Muscle of arm (tissue), 12 donors: Measurements from ENCODE around the gene PDXDC1. TPM values are rescaled to one million over a fixed set of nuclear protein-coding genes. Genes with fewer than 3 reads are reported as not detected.
"Not testable (repeated sequence)": the region's sequence is repeated elsewhere in the genome, so short reads cannot be mapped to it uniquely, and the experiment has no call there.

Experiments used
- DNase-seq: peaks from one replicate; pipeline ENCODE4 v3.0.0-alpha.2; 2013
- polyA plus RNA-seq, 12 donors: library from polyadenylated mRNA; unstranded; fragments of 120-200 nt; gene quantifications; one replicate each; pipeline ENCODE4 v1.2.1, GENCODE V29; 2013; ENCODE audit not compliant: insufficient read length in 12 of 12

PDXDC1 gene
- polyA plus RNA-seq, 12 donors: 32.9 to 76.6 (median 45.8) TPM; not detected in 1

DNA sequence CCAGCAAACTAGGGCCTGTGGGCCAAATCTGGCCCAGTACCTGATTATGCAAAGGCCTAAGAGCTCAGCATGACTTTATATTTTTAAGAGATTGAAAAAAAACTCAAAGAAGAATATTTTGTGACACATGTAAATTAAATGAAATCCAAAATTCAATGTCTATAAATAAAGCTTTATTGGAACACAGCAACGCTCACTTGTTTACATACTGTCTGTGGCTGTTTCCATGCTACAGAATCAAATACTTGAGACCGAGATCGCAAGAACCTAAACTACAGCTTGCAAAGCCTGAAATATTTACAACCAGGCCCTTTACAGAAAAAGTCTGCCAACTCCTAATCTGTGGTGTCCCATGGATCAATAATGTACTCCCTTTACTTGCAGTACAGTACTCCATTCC lies 5.0 kb upstream of the PDXDC1 start:
- DNase-seq: not testable (repeated sequence)

GRCh38 chr16:14971621-14972228 lies 3.1 kb upstream of the PDXDC1 start:
- not testable (repeated sequence) for DNase-seq

- DNase-seq: not testable (repeated sequence)
Measured at GRCh38 chr16:14973785-14974322, 972 bp upstream of the PDXDC1 start.

DNA sequence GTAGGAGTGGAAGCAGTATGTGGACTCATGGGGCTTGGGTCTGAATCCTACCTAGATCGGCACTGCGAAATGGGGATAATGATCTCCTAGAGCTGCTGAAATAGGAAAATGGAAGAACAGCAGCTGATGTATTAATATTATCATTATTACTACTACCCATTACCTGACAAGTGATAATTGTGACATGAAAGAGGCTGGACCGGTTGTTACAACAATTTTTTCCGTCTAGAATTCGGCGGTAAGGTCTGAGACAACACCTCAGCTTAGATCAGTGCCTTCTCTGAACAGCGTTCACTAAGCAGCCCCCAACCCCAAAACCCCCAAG lies 533 bp upstream of the PDXDC1 start:
- peak; percentile 33 for DNase-seq

DNA sequence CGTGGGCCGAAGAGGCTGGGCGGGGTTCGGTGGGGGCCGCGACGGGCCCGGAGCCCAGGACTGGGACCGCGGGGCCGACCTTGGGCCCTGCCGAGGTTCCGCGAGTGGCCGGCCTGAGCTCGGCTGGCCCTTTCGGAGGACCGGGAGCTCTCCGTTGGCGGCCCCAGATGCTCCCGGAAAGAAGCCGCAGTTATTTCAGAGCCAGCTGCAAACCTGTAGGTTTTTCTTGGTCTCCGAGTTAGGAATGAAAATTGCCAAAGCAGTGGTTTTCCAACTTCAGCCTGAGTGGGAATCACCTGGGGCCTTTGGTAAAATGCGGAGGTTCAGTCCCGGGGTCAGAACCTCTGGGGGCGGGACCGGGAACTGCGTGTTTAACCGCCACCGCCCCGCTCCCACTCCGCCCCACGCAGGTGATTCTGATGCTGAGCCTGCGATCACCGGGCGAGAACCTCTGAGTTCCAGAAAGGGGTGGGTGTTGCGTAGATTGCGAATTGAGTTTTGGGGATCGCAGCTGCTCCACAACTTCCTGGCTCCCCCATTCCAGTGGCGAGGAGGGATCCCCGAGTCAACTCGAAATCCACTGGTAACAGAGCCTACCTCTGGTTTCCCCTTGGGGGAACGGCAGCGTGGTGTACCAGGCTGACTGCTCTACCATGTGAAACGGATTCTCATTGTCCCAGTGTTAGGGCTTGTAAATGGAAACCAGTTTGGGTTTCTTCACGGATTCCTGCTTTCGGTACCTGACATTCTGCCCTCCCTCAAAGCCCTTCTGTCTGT lies 780 bp downstream of the PDXDC1 start:
- DNase-seq: peak; percentile 27

DNA sequence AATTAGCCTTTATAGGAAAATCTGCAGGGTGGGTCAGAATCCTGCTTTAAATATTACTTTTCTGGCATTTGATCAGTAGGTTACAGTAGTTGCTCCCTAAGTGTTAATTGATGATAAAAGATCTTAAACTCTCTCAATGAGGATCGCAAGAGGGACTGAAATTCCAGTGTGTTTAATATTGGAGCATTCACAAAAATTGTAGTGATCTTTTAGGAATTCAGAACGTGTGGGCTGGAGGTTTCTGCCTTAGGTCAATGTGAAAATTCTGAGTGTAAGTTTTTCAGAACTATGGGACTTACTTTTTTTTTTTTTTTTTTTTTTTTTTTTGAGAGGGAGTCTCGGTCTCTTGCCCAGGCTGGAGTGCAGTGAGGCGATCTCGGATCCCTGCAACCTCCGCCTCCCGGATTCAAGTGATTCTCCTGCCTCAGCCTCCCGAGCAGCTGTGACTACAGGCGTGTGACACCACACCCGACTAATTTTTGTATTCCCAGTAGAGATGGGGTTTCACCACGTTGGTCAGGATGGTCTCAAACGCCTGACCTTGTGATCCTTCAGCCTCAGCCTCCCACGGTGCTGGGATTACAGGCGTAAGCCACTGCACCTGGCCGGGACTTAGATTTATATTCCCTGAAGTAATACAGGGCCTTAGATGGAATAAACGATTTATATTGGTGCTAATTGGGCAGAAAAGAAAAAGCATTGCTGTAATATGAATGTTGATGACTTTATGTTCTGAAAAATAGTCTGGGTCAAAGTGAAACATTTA lies 2.3 kb downstream of the PDXDC1 start:
- not testable (repeated sequence) for DNase-seq

- DNase-seq: not testable (repeated sequence)
Measured at GRCh38 chr16:14978281-14978680, 3.5 kb downstream of the PDXDC1 start.

GRCh38 chr16:14978908-14979307 lies 4.1 kb downstream of the PDXDC1 start:
- DNase-seq: not testable (repeated sequence)

DNA sequence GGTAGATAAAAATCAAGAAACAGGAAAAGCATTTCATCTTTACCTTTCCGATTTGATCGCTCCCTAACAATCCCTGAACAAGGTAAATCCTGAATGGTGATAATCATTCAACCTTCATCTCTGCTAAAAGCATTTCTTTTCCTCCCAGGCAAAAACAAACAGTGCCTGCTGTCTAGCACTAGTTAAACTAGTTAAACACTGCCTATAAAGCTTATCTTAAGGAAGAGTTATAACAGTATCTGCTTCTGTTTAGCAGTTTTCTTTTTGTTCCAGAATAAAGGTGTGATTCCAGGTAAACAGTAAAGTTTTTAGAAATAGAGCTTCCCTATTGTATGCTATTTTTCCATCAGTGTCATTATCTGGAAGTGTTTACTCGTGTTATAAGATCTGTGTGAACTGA lies 6.4 kb downstream of the PDXDC1 start:
- not testable (repeated sequence) for DNase-seq

DNA sequence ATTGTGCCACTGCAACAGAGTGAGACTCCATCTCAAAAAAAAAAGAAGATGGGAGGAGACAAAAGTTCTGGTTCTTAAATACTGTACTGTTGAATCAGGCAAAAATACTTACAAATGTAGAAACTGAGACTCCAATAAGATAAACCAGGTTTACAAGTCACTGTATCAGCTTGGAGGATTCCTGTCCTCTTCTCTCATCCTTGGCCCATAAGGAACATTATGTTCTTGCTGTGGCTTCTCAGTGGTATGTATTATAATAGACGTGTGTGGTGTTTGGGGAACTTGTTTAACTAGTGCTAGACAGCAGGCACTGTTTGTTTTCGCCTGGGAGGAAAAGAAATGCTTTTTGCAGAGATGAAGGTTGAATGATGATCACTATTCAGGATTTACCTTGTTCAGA lies 7.7 kb downstream of the PDXDC1 start:
- DNase-seq: not testable (repeated sequence)

DNA sequence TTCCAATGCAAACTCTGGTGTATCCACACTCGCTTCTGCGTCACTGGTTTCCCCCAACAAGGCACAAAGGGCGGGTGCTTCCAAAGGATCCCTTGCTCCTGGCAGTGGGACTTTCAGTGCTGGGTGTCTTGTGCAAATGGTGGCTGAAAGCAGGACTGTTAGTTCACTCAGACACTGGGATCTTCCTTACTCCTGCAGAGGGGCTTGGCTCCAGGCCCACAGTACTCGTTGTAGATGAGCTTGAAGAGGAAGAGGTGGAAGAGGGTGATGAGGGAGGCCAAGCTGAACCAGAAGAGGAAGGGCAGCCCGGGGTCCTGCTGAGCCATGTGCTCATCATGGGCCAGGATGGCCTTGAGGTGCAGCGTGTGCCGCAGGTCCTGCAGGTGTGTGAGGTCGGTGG lies 13.3 kb downstream of the PDXDC1 start:
- not testable (repeated sequence) for DNase-seq

- DNase-seq: not testable (repeated sequence)
Measured at GRCh38 chr16:14988661-14989191, 13.9 kb downstream of the PDXDC1 start.

DNA sequence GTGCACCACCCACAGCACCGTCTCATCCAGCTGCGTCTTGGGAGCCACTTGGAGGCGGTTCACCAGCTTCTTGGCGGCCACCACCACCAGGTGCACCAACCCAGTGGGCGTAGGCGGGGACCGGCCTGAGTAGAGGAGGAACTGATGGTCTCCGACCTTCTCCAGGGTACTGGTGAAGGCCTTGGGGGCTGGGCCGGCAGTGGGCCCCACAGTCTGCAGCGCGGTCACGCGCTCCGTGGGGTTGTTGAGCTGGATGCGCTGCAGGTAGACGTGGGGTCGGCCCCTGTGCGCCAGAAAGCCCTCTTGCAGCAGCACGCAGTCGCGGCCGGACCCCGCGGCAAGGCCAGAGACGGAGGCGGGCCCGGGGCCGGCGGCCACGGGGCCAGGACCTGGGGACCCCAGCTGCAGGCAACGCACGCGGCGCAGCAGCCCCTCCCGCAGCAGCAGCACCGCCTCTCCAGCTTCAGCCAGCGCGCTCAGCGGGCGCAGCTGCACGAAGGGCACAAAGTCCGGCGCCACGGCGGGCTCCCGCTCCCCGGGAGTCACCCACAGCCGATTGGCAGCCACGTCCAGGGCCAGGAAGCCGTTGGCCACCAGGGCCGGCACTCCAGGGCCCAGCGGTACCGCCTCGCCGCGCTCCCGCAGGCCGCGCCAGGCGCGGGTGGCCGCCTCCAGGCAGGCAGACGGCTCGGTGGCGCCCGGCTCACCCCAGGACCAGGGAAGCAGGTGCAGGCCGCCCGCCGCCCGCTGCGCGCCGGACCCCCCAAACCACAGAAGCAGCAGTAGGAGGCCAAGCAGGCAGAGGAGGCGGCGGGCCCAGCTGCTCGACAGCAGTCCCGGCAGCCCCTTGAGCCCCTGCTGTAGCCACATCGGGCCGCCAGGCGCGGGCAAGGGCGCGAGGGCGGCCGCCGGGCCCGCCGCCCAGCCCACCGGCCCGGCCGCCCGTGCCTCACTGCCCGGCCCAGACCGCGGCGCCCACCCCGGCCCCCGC lies 14.8 kb downstream of the PDXDC1 start:
- not testable (repeated sequence) for DNase-seq

GRCh38 chr16:14993277-14994151 lies 18.7 kb downstream of the PDXDC1 start:
- DNase-seq: not testable (repeated sequence)

DNA sequence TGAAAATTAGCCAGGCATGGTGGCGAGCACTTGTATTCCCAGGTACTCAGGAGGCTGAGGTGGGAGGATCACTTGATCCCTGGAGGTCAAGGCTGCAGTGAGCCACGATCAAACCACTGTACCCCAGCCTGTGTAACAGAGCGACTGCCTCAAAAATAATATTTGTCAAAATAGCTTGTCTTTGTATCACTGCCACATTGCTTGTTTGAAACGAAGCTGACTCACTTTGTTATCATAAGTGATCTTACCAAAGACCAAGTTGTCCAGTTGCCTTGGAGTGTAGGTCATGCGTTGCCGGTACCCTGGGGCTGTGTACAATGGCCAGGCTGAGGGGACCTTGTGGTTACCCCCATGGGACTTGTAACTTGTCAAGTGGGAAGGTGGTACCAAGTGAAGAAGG lies 21.9 kb downstream of the PDXDC1 start:
- DNase-seq: not testable (repeated sequence)

GRCh38 chr16:14998300-14998699 lies 23.5 kb downstream of the PDXDC1 start:
- not testable (repeated sequence) for DNase-seq

DNA sequence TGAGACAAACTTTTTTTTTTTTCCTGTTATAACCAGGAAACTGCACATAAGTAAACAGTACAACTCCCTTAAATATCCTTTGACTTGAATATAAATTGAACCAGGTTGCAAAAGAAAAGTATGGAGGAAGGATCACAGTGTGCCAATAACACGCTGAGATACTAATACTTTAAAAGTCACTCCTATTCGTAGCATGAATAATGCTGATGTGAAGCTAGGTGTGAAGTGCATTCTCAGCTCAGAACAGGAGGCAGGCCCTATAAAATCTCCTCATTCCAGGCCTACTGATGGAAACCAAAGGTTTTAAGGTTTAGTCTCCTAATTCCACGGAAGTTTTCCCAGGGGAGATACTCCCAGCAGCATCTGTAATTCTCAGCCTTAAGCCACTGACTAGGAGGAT lies 25.0 kb downstream of the PDXDC1 start:
- DNase-seq: not testable (repeated sequence)

DNA sequence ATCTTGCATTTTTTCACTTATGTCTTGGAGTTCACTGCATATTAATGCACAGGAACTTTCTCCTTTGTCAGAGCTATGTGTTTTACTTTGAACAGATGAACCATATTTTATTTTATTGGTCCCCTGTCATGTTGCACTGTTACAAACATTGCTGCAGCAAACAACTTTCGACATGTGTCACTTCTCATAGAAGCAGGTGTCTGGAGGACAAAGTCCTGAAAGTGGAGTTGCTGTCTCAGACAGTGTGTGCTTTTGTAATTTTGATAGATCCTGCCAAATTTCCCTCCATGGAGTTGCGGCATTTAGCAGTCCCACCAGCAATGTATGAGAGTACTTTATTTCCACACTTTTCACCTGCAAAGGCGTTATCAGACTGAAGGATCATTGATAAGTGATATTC lies 27.6 kb downstream of the PDXDC1 start:
- not testable (repeated sequence) for DNase-seq

DNA sequence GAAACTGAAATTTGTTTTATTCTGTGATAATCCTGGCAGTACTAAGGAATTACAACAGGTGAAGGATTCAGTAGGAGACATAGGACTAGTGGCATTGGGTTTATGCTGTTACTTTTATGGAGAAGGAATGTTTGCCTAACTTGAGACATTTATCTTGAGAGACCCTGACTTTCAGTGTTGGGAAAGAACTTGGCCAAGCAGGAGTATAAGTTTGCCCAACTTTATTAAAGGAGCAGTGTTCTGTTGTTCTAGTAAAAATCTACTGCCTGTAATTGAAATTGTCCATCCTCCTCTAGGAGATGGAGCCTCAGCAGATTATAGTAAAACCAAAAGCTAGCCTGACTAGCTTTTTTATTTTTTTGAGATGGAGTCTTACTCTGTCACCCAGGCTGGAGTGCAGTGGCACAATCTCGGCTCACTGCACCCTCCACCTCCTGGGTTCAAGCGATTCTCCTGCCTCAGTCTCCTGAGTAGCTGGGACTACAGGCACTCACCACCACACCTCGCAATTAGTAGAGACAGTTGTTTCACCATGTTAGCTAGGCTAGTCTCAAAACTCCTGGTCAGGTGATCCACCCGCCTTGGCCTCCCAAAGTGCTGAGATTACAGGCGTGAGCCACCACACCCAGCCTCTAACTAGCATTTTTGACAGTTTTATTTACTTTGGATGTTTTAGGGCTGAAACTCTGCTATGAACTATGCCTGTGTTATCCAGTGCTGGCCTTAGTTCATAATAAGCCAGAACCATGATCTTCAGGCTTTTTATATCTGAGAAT lies 30.7 kb downstream of the PDXDC1 start:
- DNase-seq: not testable (repeated sequence)
